Measurements from ENCODE around the gene WDR82. TPM values are rescaled to one million over a fixed set of nuclear protein-coding genes. Genes with fewer than 3 reads are reported as not detected.
"Not testable (repeated sequence)": the region's sequence is repeated elsewhere in the genome, so short reads cannot be mapped to it uniquely, and the experiment has no call there.

Gene WDR82
- total RNA-seq, 1 experiment from 2014 or later = 44.5 TPM

- peaks cover 28% of the 10 kb centered on the region for H3F3A ChIP-seq (ENCODE audit: insufficient read depth, low read depth)
- H2AFZ ChIP-seq = no peak overlapping the region
- peaks cover 11% of the 10 kb centered on the region for H3K36me3 ChIP-seq (ENCODE audit: low read depth)
- H3K4me2 ChIP-seq = no peak overlapping the region
- H3K4me3 ChIP-seq = no peak overlapping the region
- no peaks in the 10 kb centered on the region for H3K9me2 ChIP-seq (ENCODE audit: insufficient read depth)
- no peak overlapping the region; the same call in 1 of the 2 replicates for H3K27ac ChIP-seq
- peaks cover 18% of the 10 kb centered on the region for H3K4me1 ChIP-seq (replicated peaks; ENCODE audit: insufficient read depth)
- BruUV-seq (replicated peaks) = no TSS peak
- POLR2A ChIA-PET (ENCODE audit: unreplicated experiment) = no interaction called here
- CTCF ChIA-PET = no interaction called here
- TF ChIP-seq EZH2 (IDR thresholded peaks at IDR 0.05; ENCODE audit: low read depth) (no peak), CTCF (conservative IDR thresholded peaks at IDR 0.05) (no peak)
- peaks cover 82% of the 10 kb centered on the region for H4K20me1 ChIP-seq (ENCODE audit: insufficient read depth)
- H3K27me3 ChIP-seq (ENCODE audit: insufficient read depth, low read depth) = no peaks in the 10 kb centered on the region
- H3K9me3 ChIP-seq (ENCODE audit: insufficient read depth, low read depth) = no peaks in the 10 kb centered on the region
- H3K79me2 ChIP-seq (ENCODE audit: low read depth) = peaks cover 99% of the 10 kb centered on the region
- DNase-seq = no peak
- intact Hi-C loops (cut with micrococcal nuclease; ENCODE audit: unreplicated experiment) = no loop called here
These were observed 5.6 kb downstream of the WDR82 start for GRCh38 chr3:52272831-52273230.

- H3F3A ChIP-seq (ENCODE audit: insufficient read depth, low read depth) = peaks cover 35% of the 10 kb centered on the region
- peaks cover 78% of the 10 kb centered on the region for H4K20me1 ChIP-seq (ENCODE audit: insufficient read depth)
- POLR2A ChIA-PET (ENCODE audit: unreplicated experiment); BruUV-seq (replicated peaks); H3K4me3 ChIP-seq; H3K9me3 ChIP-seq (ENCODE audit: insufficient read depth, low read depth); DNase-seq; H3K27ac ChIP-seq; H2AFZ ChIP-seq; intact Hi-C loops (cut with micrococcal nuclease; ENCODE audit: unreplicated experiment); H3K4me2 ChIP-seq; CTCF ChIA-PET; H3K27me3 ChIP-seq (ENCODE audit: insufficient read depth, low read depth); H3K9me2 ChIP-seq (ENCODE audit: insufficient read depth): not testable (repeated sequence)
- peaks cover 99% of the 10 kb centered on the region for H3K79me2 ChIP-seq (ENCODE audit: low read depth)
- peaks cover 18% of the 10 kb centered on the region for H3K4me1 ChIP-seq (replicated peaks; ENCODE audit: insufficient read depth)
- peaks cover 18% of the 10 kb centered on the region for H3K36me3 ChIP-seq (ENCODE audit: low read depth)
These were observed 6.3 kb downstream of the WDR82 start for GRCh38 chr3:52272172-52272571.

GRCh38 chr3:52270252-52270754 lies 8.1 kb downstream of the WDR82 start:
- peaks cover 74% of the 10 kb centered on the region for H4K20me1 ChIP-seq (ENCODE audit: insufficient read depth)
- no peaks in the 10 kb centered on the region for H3K9me2 ChIP-seq (ENCODE audit: insufficient read depth)
- no peak overlapping the region for H2AFZ ChIP-seq
- POLR2A ChIA-PET (ENCODE audit: unreplicated experiment) = no interaction called here
- peaks cover 32% of the 10 kb centered on the region for H3K36me3 ChIP-seq (ENCODE audit: low read depth)
- no peaks in the 10 kb centered on the region for H3K27me3 ChIP-seq (ENCODE audit: insufficient read depth, low read depth)
- H3K79me2 ChIP-seq (ENCODE audit: low read depth) = peaks cover 86% of the 10 kb centered on the region
- no peak overlapping the region for H3K4me3 ChIP-seq
- no peak overlapping the region for H3K4me2 ChIP-seq
- CTCF ChIA-PET = no interaction called here
- DNase-seq = no peak
- no peak overlapping the region for H3K27ac ChIP-seq
- no peaks in the 10 kb centered on the region for H3K9me3 ChIP-seq (ENCODE audit: insufficient read depth, low read depth)
- BruUV-seq (replicated peaks) = no TSS peak
- peaks cover 9% of the 10 kb centered on the region for H3K4me1 ChIP-seq (replicated peaks; ENCODE audit: insufficient read depth)
- intact Hi-C loops (cut with micrococcal nuclease; ENCODE audit: unreplicated experiment) = no loop called here
- peaks cover 49% of the 10 kb centered on the region for H3F3A ChIP-seq (ENCODE audit: insufficient read depth, low read depth)
- TF ChIP-seq CTCF (conservative IDR thresholded peaks at IDR 0.05) = no peak
- TF ChIP-seq EZH2 (IDR thresholded peaks at IDR 0.05; ENCODE audit: low read depth) = no peak

GRCh38 chr3:52269776-52270175 lies 8.7 kb downstream of the WDR82 start:
- TF ChIP-seq EZH2 (IDR thresholded peaks at IDR 0.05; ENCODE audit: low read depth) = no peak
- no peak for TF ChIP-seq CTCF (conservative IDR thresholded peaks at IDR 0.05)
- Histone ChIP-seq H3K27me3 (ENCODE audit: insufficient read depth, low read depth) (no peaks in the 10 kb centered on the region), H2AFZ (no peak overlapping the region), H3K27ac (no peak overlapping the region), H3K36me3 (ENCODE audit: low read depth) (peaks cover 33% of the 10 kb centered on the region), H3K4me2 (no peak overlapping the region), H3K4me1 (replicated peaks; ENCODE audit: insufficient read depth) (peaks cover 11% of the 10 kb centered on the region), H3F3A (ENCODE audit: insufficient read depth, low read depth) (peaks cover 49% of the 10 kb centered on the region), H3K79me2 (ENCODE audit: low read depth) (peaks cover 82% of the 10 kb centered on the region), H4K20me1 (ENCODE audit: insufficient read depth) (peaks cover 73% of the 10 kb centered on the region), H3K9me3 (ENCODE audit: insufficient read depth, low read depth) (no peaks in the 10 kb centered on the region), H3K9me2 (ENCODE audit: insufficient read depth) (no peaks in the 10 kb centered on the region), H3K4me3 (no peak overlapping the region)
- CTCF ChIA-PET = no interaction called here
- POLR2A ChIA-PET (ENCODE audit: unreplicated experiment) = no interaction called here
- BruUV-seq (replicated peaks) = no TSS peak
- intact Hi-C loops (cut with micrococcal nuclease; ENCODE audit: unreplicated experiment) = no loop called here
- no peak for DNase-seq
